Gastroesophageal sphincter (tissue), 3 donors: ENCODE measurements around the gene VPS35L.

Source experiments
- CTCF ChIP-seq, 4 experiments: fragments of 200-600 bp in 2 of 4; fragments of 450-650 bp in 2 of 4; sonication (generic) in 1 of 4; IDR thresholded peaks; one replicate each; pipeline ENCODE4 v1.5.1; 2017 to 2019; ENCODE audit warnings: antibody characterized with exemption in 4 of 4, mild to moderate bottlenecking in 2 of 4, moderate library complexity in 2 of 4
- EP300 ChIP-seq: sonication (generic); formaldehyde crosslinking; IDR thresholded peaks from one replicate; pipeline ENCODE4 v1.6.1; 2017; ENCODE audit warnings: antibody characterized with exemption, mild to moderate bottlenecking
- POLR2A ChIP-seq, 2 donors: fragments of 450-650 bp; IDR thresholded peaks; one replicate each; pipeline ENCODE4 v1.6.1; 2017; ENCODE audit warnings: antibody characterized with exemption in 2 of 2, mild to moderate bottlenecking in 2 of 2, moderate library complexity in 1 of 2

GRCh38 chr16:19542138-19542821 lies 13.2 kb upstream of the VPS35L start:
- no peak for TF ChIP-seq CTCF (IDR thresholded peaks at IDR 0.05)
- no peak for TF ChIP-seq EP300
- no peak for TF ChIP-seq POLR2A (IDR thresholded peaks at IDR 0.05)
